ENCODE measurements around the gene RELN.

The RELN gene

DNA sequence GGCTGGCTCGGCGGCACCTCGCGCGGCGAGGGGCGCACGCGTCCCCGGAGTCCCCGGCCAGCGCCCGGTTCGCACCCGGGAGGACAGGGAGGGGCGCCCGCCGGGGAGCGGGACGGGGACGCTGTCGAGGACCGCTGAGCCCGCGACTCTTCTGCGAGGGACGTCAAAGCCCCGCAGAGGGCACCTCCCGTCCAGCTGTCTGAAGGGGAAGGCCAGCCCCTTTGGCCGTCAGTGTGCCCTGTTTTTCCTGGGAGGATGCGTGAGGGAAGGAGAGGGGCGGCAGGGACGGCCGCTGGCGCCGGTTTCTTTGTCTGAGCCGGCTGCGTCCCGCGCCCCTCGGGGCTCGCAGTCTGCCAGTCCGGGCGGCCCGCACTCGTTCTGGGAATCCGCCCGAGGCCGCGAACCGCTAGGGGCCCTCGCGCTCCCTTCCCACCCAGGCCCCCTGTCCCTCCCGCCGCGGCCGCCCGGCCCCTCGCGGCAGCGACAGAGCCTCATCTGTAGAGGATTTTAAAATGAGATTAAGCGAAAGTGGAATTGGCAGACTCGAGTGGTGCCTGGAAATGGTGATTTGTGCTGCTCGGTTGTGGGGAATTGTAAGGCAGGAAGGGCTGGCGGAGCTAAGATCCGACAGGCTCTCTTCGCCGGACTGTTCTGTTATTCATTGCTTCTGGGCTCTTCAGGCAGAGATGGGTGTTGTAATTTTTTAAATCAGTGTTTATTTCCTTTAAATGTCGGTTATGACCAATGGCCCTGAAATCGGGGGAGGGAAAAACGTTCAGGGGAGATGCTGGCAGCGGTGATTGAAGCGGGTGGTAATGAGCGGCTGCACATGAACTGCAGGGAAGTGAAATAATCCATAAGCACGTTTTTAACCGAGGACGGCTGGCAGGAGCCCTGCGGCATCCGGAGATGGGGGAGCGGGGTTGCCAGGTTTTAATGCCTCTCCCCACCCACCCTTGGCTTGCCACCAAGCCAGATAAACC is 618 bp upstream of the RELN start:
- DNase-seq (ENCODE audit: low spot score), result no peak

GRCh38 chr7:103988468-103989199 is 824 bp downstream of the RELN start:
- no peak for DNase-seq (ENCODE audit: low spot score)

DNA sequence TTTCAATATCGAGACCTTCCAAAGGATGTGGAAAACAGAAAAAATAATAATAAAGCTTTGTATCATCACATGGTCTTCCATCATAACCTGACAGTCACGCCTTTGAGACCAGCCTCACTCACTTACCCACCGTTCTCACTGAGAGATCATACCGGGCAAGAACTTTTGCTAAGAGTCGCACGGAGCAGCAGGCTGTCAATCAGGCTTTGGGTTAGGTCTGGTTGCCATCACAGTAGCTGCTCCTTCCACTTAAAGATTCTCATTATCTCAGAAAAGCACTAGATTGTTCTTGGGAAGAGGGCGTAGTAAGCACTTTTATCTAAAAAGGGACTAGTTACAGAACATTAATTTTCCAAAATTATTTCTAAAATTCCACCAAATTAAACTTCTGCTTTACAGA is 2.0 kb downstream of the RELN start:
- DNase-seq (ENCODE audit: low spot score), result no peak

DNA sequence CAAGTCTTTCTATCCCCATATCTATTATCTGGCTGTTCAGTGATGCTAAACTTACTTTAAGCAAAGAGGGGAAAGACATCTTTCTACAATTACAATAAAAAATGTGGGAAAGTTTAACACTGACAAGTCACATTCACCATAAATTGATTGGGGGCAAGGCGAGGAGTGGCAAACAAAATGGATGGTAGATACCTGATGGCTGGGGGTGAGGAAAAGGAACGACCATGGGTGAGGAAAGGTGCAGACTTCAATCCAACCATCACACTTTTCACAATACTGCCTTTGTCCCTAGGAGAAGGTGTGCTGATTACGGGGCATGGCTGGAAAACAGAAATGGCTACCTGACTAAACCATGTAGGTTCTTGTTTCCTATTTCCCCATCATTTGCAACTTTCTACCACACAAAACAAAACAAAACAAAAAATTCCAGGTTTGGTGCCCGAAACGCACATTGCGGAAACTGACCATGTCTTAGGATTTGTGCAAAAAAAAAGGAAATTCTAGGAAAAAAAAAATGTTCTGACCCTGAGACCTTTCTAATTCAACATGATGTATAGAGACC is 3.8 kb downstream of the RELN start:
- DNase-seq (ENCODE audit: low spot score), result no peak

DNA sequence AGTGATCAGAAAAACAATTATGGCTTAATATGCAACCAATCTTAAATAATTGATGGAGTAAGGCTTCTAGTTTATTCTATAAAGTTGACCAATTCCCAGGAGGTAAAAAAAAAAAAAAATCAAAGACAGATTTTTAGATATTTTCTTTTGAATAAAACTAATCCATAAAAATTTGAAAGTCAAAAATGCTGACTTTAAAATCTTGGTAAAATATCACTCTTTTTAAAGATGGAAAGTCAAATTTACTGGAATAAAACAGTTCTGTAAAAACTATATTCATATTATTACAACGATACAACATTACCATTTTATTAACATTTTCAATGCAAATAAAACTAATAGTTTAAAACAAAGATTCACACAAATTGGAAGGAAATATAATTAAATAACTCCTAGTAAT is 5.4 kb downstream of the RELN start:
- DNase-seq (ENCODE audit: low spot score), result no peak

GRCh38 chr7:103983201-103983977 is 6.1 kb downstream of the RELN start:
- no peak for DNase-seq (ENCODE audit: low spot score)

DNA sequence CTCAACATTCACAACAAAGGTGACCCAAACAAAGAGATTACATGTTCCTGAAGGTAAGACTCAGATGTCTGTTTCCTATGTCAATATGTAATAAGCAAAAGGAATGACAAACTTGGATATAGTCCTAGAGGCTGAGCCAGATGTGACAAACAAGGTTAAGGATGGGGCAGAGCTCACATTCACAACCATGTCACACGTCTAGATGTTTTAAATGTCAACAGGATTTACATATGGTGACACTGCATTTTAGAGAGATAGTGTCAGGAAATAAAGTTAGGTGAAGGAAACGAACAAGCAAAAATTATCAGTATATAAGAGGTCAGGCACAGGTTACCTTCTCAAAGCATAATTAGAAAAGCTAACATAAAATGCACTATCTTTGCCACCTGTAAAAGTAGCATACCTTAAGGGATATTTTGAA is 8.4 kb downstream of the RELN start:
- DNase-seq (ENCODE audit: low spot score), result no peak

DNA sequence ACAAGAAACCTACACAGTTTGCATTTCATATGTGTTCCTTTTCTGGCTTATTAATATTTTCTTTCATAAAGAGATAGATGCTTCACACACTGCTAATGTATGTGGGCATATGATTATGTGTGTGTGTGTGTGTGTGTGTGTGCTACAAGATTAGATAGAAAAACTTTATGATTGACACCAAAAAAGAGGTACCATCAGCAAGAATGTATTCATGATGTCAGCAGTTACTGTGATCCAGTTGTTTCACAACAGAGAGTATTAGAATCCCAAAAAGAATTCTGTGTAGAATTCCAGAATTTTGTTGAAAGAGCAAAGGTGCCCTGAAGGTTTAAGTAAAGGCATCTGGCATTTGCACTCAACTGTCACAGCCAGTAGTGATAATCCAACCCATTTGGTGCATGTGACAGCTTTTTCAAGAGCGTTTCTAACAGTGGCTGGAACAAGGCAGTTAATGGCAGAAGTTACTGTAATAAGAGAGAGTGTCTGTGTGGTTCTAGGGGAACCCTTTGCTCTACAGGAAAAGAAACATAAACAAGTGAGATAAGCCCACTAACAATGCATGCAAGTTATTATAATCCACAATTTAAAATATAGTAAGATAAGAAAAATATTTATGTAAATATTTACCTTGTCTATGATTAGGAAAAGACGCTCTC is 16.6 kb downstream of the RELN start:
- no peak for DNase-seq (ENCODE audit: low spot score)

GRCh38 chr7:103967401-103967800 is 22.1 kb downstream of the RELN start:
- DNase-seq (ENCODE audit: low spot score), result no peak

- DNase-seq (ENCODE audit: low spot score), result no peak
Observed at GRCh38 chr7:103966593-103967277, 22.7 kb downstream of the RELN start.

DNA sequence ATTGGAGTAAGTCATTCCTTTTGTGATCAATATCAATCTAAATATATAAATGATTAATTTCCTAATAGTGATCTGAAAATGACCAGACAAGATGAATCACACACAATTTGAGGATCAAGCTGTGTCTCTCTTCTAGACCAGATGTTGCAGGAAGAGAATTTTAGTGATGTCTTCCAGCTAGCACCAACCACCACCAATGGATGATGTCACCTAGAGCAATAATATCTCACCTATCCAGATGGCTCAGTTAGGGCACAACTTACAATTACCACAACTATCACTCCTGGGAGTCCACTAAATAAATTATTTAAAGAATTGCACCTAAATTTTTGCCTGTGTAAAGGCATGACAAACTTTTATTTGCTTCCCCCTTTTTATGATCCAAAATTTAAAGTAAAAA is 25.2 kb downstream of the RELN start:
- DNase-seq (ENCODE audit: low spot score), result no peak

GRCh38 chr7:103962070-103962469 is 27.4 kb downstream of the RELN start:
- no peak for DNase-seq (ENCODE audit: low spot score)

- DNase-seq (ENCODE audit: low spot score), result no peak
Observed at GRCh38 chr7:103958284-103958818, 31.1 kb downstream of the RELN start.

- no peak for DNase-seq (ENCODE audit: low spot score)
Observed at GRCh38 chr7:103955985-103956384, 33.5 kb downstream of the RELN start.

GRCh38 chr7:103952408-103952807 is 37.0 kb downstream of the RELN start:
- no peak for DNase-seq (ENCODE audit: low spot score)

GRCh38 chr7:103951311-103951710 is 38.1 kb downstream of the RELN start:
- DNase-seq (ENCODE audit: low spot score), result no peak

DNA sequence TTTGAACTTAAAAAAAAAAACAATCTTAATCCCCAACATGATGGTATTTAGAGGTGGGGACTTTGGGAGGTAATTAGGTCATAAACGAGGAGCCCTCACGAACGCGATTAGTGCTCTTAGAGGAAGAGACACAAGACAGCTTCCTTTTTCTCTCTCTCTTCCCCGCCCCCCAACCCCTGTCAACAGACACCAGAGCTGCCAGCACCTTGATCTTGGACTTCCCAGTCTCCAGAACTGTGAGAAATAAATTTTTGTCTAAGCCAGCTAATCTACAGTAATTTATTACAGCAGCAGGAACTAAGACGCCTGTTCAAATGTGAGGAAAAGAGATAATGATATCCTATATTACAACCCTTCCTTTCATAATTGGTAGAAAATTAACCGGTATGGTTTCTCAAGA is 40.1 kb downstream of the RELN start:
- DNase-seq (ENCODE audit: low spot score), result no peak

- DNase-seq (ENCODE audit: low spot score), result no peak
Observed at GRCh38 chr7:103947026-103947655, 42.3 kb downstream of the RELN start.

GRCh38 chr7:103944230-103944900 is 45.1 kb downstream of the RELN start:
- no peak for DNase-seq (ENCODE audit: low spot score)

GRCh38 chr7:103941976-103942375 is 47.5 kb downstream of the RELN start:
- DNase-seq (ENCODE audit: low spot score), result no peak
